Stimulated activated CD4-positive, alpha-beta T cell treated with anti-CD3 and anti-CD28 coated beads, TNF-alpha, amount 100 ng/mL, for 24 hours (primary cell): ENCODE data around the gene CPA3.

ENCODE experiments used
- DNase-seq, 3 experiments: peaks; one replicate each; pipeline ENCODE4 v3.0.0-alpha.2; 2020; ENCODE audit warnings: low read depth in 3 of 3

The CPA3 gene

GRCh38 chr3:148916132-148916531, 51.0 kb downstream of the CPA3 start:
- DNase-seq: no peak

DNA sequence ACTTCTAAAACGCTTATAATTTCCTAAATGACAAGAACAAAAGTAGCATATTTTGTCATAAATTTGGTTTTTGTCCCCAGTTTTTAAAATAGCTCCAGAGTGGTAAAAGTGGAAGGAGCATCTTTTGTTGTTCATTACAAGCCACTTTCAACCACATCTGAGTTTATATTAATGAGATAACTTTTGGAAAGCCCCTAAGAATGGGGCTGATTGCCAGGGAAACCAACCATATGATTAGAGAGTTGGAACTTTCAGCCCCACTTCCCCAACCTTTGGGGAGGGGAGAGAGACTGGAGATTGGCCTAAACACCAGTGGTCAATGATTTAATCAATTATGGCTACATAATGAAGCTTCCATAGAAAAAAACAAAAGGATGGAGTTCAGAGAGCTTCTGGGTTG, 57.4 kb downstream of the CPA3 start:
- DNase-seq: no peak

DNA sequence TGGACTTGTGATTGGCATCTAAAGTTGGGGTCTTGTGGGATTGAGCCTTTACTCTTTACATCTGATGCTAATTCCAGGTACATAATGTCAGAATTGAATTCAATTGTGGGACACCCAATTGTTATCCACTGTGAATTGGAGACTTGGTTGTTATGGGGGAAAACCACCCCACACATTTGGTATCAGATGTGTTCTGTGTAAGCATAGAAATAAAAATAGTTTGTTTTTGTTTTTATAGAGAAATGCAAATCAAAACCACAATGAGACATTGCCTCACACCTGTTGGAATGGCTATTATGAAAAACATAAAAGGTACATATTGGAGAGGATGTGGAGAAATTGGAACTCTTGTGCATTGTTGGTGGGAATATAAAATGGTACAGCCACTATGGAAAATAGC, 58.5 kb downstream of the CPA3 start:
- no peak for DNase-seq

DNA sequence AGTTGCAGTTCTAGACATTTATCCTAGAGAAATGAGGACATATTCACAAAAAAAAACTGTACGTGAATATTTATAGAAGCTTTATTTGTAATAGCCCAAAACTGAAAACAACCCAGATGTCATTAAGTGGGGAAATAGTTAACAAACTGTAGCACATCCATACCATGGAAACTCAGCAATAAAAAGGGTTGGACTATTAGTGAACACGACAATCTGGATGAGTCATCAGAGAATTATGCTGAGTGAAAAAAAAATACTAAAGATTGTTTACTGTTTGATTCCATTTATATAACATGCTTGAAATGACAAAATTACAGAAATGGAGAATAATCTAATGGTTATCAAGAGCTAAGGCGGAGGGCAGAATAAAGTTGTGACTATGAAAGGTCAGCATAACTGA, 59.5 kb downstream of the CPA3 start:
- no peak for DNase-seq

DNA sequence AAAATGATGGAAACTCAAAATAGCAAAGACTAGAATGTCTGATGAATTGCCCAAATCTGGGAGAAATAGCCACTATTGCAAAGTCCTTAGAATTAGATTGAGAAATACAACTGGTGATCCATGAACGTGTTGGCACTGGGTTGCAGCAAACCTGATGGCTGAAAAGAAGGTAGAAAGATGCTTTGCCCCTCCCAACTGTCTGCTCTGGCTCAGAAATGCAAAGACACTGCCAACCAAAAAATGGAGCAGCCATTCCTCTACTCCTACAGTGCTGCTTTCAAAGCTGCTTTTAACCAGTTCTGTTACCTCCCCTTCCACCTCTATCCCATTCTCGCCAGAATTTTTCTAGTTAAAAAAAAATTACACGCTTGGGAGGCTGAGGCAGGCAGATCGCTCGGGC, 60.7 kb downstream of the CPA3 start:
- DNase-seq: no peak

DNA sequence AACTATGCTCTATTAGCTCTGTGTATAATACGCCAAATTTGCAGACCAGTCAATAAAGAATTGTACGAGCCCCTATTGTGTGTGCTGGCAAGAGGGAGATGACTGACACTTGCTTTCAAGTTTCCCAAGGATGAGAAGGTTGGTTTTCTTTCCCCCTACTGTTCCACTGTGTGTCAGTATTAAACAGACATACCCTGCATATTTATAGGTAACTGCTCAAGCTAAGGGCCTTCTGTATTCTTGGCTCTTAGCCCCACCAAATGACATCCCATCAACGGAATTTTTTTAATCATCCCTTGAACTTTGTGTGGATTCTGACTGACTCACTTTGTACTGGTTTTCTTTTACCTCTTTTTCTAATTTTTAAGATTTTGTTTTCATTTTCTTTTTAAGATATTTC, 65.7 kb downstream of the CPA3 start:
- DNase-seq: no peak

DNA sequence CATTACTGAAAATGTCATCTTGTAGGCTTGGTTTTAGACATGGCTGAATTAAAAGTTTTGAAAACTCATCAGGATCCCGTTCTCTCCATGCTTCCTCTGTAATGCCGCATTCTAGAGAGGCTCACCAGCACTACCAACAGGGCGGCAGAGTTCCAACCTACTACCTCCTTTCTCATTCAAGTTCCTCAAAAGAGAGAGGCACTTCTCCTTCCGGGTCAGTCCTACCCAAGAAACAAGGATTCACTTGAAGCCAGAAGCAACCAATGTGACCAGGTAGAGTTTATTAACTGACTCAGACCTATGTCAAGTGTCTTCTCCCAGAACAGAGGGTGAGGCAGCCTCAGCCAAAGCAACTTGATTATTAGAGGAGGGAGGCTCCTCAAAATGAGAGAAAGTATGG, 66.5 kb downstream of the CPA3 start:
- DNase-seq: no peak

DNA sequence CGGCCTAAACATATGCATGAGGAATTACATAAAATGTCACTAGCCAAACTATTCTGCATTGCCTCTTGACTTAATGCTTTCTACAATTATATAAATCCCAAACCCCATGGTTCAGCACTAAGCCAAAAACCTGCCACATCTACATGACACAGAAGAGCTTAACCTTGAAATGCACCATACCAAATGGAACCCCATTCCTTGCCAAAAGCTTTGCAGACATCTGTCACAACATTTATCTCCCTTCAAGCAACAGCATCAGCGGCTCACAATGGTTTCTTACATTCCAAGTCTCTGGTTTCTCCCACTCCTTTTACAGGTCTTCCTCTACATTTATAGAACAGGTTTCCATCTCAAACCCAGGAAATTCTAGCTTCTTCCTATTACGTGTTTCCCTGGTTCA, 67.9 kb downstream of the CPA3 start:
- no peak for DNase-seq

DNA sequence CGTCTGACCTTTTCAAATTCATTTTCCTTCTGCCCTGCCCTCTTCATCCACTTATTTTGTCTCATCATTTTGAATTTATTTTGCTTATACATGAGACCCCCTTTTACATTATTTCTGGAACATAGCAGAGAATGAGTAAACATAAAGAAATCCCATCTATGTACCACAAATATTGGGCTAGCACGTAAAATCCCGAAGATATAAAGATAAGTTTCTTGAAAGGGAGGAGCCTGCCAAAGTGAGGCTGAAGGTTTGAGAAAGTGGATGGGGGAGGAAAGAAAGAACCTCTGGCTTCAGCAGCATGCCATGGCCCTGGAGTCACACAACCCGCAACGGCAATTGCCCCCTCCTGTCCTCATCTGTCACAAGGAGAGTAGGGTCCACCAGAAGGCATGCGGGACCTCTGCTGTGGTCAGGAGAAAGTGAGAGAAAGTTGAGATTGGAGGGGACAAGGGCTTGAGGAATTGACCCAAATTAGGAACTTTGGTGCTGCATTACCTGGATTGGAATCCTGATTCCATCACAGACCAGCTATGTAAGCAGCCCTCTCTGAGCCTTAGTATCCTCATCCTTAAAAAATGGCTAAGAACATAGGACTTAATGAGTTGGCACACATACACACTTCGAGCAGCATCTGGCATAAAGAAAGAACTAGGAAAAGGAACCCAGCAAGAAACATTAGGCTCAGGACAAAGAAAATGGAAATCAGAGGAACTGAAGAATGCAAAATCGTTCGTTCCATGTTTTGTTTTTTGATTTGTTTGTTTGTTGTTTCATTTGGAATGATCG, 72.6 kb downstream of the CPA3 start:
- DNase-seq: no peak

GRCh38 chr3:148938306-148938705, 73.2 kb downstream of the CPA3 start:
- no peak for DNase-seq

GRCh38 chr3:148938936-148939335, 73.8 kb downstream of the CPA3 start:
- no peak for DNase-seq

- DNase-seq: no peak
Measured at GRCh38 chr3:148940983-148941382, 75.9 kb downstream of the CPA3 start.

DNA sequence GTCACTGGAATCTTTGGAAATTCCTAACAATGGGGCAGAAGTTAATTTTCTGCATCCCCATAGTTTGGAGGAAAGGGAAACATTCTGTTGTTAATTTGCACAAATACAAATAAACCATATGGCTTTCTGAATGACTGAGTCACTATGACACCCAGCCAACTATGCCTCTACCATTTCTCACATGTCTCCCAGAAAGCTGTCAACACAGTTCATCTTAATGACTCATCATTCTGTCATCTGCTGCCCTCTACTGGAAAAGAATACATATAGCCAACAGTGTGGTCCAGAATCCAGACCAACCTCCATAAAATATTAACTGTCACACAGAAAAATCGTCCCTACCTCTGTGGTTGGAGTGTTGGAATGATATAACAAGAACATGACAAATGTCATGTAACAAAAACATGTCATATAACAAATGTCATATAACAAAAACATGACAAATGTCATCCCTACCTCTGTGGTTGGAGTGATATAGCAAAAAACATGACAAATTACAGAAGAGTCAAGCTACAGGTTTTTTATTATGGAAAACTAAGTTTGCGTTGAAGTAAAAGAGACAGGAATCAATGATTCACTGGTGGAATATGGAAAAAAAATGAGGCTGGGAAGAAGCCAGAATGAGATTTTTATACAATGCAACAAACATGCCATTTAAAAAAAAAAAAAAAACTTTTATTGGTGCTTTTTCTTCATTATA, 78.6 kb downstream of the CPA3 start:
- no peak for DNase-seq

- no peak for DNase-seq
Measured at GRCh38 chr3:148945116-148945515, 80.0 kb downstream of the CPA3 start.
